HepG2 (cell line): Measurements from ENCODE around the gene USP12. TPM values are rescaled to one million over a fixed set of nuclear protein-coding genes. Genes with fewer than 3 reads are reported as not detected.

Source experiments
- ATAC-seq: fragments of 200-7000 bp; cut with Tn5 transposase; 3 replicates; pipeline ENCODE4 v1.9.1; 2020; ENCODE audit warnings: mild to moderate bottlenecking, moderate library complexity
- BruUV-seq: library from RNA; stranded (reverse); fragments of 400-500 nt; replicated peaks from 2 replicates; lab custom pipeline; 2021; lab: Mats Ljungman, UMichigan
- CTCF ChIA-PET: fragments of 300-600 bp; formaldehyde crosslinking; extraction: SDS; loops from one replicate; lab custom pipeline; 2021; ENCODE audit warnings: low total read pairs, inconsistent platforms, low intra/inter-chr PET ratio; lab: Yijun Ruan, JAX
- POLR2A ChIA-PET: fragments of 350-600 bp; sonication (Branson Sonifier 250); formaldehyde crosslinking; loops from one replicate; lab custom pipeline; 2020; ENCODE audit warnings: antibody characterized with exemption, inconsistent platforms; lab: Yijun Ruan, JAX
- DNase-seq: peaks from one replicate; pipeline ENCODE4 v3.0.0-alpha.2; 2015; ENCODE audit warnings: low spot score
- FAIRE-seq: peaks from 3 replicates; lab custom pipeline; 2011; peaks lifted over from hg19 to GRCh38; lab: Jason Lieb, UNC
- H2AFZ ChIP-seq: one replicate; pipeline ENCODE4 v1.6.1; 2011; ENCODE audit warnings: low read length, inconsistent platforms
- H3K27ac ChIP-seq: fragments of 300-600 bp; 3 replicates; pipeline ENCODE4 v1.8.0; 2011; ENCODE audit warnings: mixed run types, mild to moderate bottlenecking, mixed read lengths, low read length, inconsistent platforms; ENCODE audit not compliant: insufficient read depth; ENCODE audit errors: extremely low read length
- H3K27me3 ChIP-seq, 2 experiments: fragments of 200-600 bp in 1 of 2; 2 replicates in 1 of 2; 3 replicates in 1 of 2; pipeline versions ENCODE4 v1.6.0 to v1.8.0; 2011; ENCODE audit warnings: low read length in 2 of 2, mild to moderate bottlenecking in 2 of 2, moderate library complexity in 2 of 2, inconsistent platforms in 1 of 2; ENCODE audit not compliant: insufficient read depth in 2 of 2, control insufficient read depth in 1 of 2
- H3K36me3 ChIP-seq, 2 experiments: fragments of 200-600 bp in 1 of 2; replicated peaks in 1 of 2; 2 replicates in 1 of 2; 3 replicates in 1 of 2; pipeline versions ENCODE4 v1.5.1 to v1.8.0; 2011; ENCODE audit warnings: low read length in 2 of 2, inconsistent platforms in 1 of 2; ENCODE audit not compliant: insufficient read depth in 2 of 2, control insufficient read depth in 1 of 2
- H3K4me1 ChIP-seq: 2 replicates; pipeline ENCODE4 v1.5.1; 2012; ENCODE audit warnings: low read length, inconsistent platforms; ENCODE audit not compliant: insufficient read depth
- H3K4me2 ChIP-seq: 2 replicates; pipeline ENCODE4 v1.6.0; 2011; ENCODE audit warnings: low read depth, low read length, inconsistent platforms
- H3K4me3 ChIP-seq, 3 experiments: fragments of 200-600 bp in 1 of 3; sonication (generic), shearing (Covaris generic) in 1 of 3; replicated peaks in 1 of 3; 2 replicates each; pipeline ENCODE4 v1.5.1; 2011 to 2016; ENCODE audit warnings: low read length in 3 of 3, inconsistent platforms in 2 of 3, low read depth in 2 of 3, mild to moderate bottlenecking in 2 of 3, control low read depth in 1 of 3, mixed read lengths in 1 of 3; ENCODE audit not compliant: insufficient read depth in 1 of 3
- H3K79me2 ChIP-seq: one replicate; pipeline ENCODE4 v1.6.1; 2011; ENCODE audit warnings: low read length, inconsistent platforms; ENCODE audit not compliant: insufficient read depth
- H3K9ac ChIP-seq: 2 replicates; pipeline ENCODE4 v1.6.0; 2011; ENCODE audit warnings: mild to moderate bottlenecking, low read depth, low read length, inconsistent platforms; ENCODE audit not compliant: insufficient read depth
- H3K9me3 ChIP-seq: 2 replicates; pipeline ENCODE4 v1.5.1; 2012; ENCODE audit warnings: mild to moderate bottlenecking, low read length
- H4K20me1 ChIP-seq: 2 replicates; pipeline ENCODE4 v1.6.0; 2011; ENCODE audit warnings: inconsistent platforms, mild to moderate bottlenecking, low read length, moderate library complexity; ENCODE audit not compliant: insufficient read depth
- DMAP1 ChIP-seq: IDR thresholded peaks from 2 replicates; pipeline ENCODE4 v1.6.1; 2016
- SAFB2 ChIP-seq: sonication (generic); formaldehyde crosslinking; IDR thresholded peaks from 2 replicates; pipeline ENCODE4 v1.5.1; 2020; ENCODE audit warnings: missing genetic modification reagents, low read depth, mild to moderate bottlenecking, borderline replicate concordance
- SALL1 ChIP-seq: sonication (generic); formaldehyde crosslinking; IDR thresholded peaks from 2 replicates; pipeline ENCODE4 v1.8.0; 2022; ENCODE audit warnings: mild to moderate bottlenecking, missing genetic modification reagents
- U2AF1 ChIP-seq: fragments of 200-400 bp; formaldehyde crosslinking; optimal IDR thresholded peaks from 2 replicates; pipeline ENCODE3; 2017; ENCODE audit warnings: mild to moderate bottlenecking, low read depth, low read length
- ZNF124 ChIP-seq: sonication (generic); formaldehyde crosslinking; IDR thresholded peaks from 2 replicates; pipeline ENCODE4 v1.4.0; 2020; ENCODE audit warnings: missing genetic modification reagents
- ZNF773 ChIP-seq: sonication (generic); formaldehyde crosslinking; IDR thresholded peaks from 2 replicates; pipeline ENCODE4 v1.4.0; 2020; ENCODE audit warnings: missing genetic modification reagents, borderline replicate concordance
- ZNF891 ChIP-seq: sonication (generic); formaldehyde crosslinking; IDR thresholded peaks from 2 replicates; pipeline ENCODE4 v1.5.0; 2020; ENCODE audit warnings: mild to moderate bottlenecking, missing genetic modification reagents
- WGBS: methylation state at CpG from one replicate; pipeline ENCODE4 v1.1.6; 2017; ENCODE audit warnings: low lambda C conversion rate; 5-methylcytosine and 5-hydroxymethylcytosine counted together
- in situ Hi-C: cut with HindIII; loops from 2 replicates; pipeline ENCODE4 v1.10.0; 2017; ENCODE audit warnings: low pct_unique_long_range_greater_than_20kb; ENCODE audit not compliant: extremely low pct_ligation_motif_present
- intact Hi-C: fragments of 100-400 bp; cut with micrococcal nuclease; formaldehyde crosslinking; loops from one replicate; pipeline ENCODE4 v1.10.0; 2022; ENCODE audit not compliant: unreplicated experiment
- polyA plus RNA-seq, 8 experiments: library from polyadenylated mRNA; depleted of rRNA in 3 of 8; stranded (reverse) in 7 of 8; unstranded in 1 of 8; fragments of >200 nt; fragmentation: Illumina TruSeq in 4 of 8; extraction: Trizol in 4 of 8; gene quantifications; 2 replicates each; pipeline versions ENCODE4 v1.2.1 to v1.2.3, GENCODE V29; 2011 to 2016; ENCODE audit warnings: low read depth in 4 of 8, missing spikeins in 1 of 8, mixed read lengths in 1 of 8; ENCODE audit not compliant: insufficient read depth in 1 of 8
- total RNA-seq, 5 experiments: library from RNA; depleted of rRNA; stranded (reverse); fragments of >200 nt; fragmentation: Illumina TruSeq; extraction: Trizol; gene quantifications; 2 replicates each; pipeline ENCODE4 v1.2.3, GENCODE V29; 2016; ENCODE audit warnings: low read depth in 1 of 5
- TF ChIP-seq, protein P1 (sequence below): sonication (generic); formaldehyde crosslinking; IDR thresholded peaks from 2 replicates; pipeline ENCODE4 v1.4.0; 2020; ENCODE audit warnings: missing genetic modification reagents
- TF ChIP-seq, protein P2 (sequence below): IDR thresholded peaks from 2 replicates; pipeline ENCODE4 v1.6.1; 2016; ENCODE audit warnings: missing genetic modification reagents, missing compliant biosample characterization
- TF ChIP-seq, protein P3 (sequence below): sonication (generic); formaldehyde crosslinking; IDR thresholded peaks from 2 replicates; pipeline ENCODE4 v1.5.0; 2020; ENCODE audit warnings: missing genetic modification reagents

The USP12 gene
- total and polyA plus RNA-seq, 2 of the 13 experiments (the other 11 are each of a cell fraction or from before 2014, with no cell fraction given), result 9.8 to 19.5 TPM

DNA sequence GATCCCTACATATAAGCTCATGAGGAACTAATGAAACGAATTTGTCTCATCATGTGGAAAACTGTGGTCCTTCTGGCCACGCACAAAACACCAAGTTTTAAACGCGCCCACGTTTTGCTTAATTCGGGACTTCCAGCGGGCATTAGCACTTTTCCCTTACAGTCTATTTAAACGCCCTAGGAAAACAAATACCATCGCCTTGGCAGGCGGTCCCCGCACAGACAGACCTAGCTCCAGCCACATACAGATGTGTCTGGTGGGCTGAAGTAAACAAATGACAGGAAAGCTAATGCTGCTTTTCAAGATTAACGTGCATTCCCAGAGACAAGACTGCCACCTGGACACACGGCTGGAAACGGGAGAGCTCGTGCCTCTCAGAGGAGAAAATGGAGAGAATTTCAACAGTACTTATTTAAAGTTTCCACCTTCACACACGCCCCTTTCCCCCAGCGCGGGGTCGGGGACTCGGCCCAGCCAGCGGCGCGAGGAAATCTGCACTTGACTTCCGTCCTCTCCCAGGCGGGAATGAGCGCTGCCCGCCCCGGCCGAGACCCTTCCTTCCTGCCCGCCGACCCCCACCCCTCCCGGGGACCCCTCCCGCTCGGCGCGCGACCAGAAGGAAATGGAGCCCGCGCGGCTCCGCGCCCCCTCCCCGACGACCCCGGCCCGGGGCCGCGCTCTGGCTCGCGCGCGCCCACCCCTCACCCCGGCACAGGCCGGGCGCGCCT is 931 bp downstream of the USP12 start (continued):
- no peak for TF ChIP-seq U2AF1
- TF ChIP-seq, protein P1, sequence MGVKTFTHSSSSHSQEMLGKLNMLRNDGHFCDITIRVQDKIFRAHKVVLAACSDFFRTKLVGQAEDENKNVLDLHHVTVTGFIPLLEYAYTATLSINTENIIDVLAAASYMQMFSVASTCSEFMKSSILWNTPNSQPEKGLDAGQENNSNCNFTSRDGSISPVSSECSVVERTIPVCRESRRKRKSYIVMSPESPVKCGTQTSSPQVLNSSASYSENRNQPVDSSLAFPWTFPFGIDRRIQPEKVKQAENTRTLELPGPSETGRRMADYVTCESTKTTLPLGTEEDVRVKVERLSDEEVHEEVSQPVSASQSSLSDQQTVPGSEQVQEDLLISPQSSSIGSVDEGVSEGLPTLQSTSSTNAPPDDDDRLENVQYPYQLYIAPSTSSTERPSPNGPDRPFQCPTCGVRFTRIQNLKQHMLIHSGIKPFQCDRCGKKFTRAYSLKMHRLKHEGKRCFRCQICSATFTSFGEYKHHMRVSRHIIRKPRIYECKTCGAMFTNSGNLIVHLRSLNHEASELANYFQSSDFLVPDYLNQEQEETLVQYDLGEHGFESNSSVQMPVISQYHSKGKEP (CRISPR knock-in tag), result no peak
- TF ChIP-seq ZNF891 (CRISPR knock-in tag), result 0 out of 2 replicates have a peak, but pooled peaks have one; percentile 30
- TF ChIP-seq SALL1 (CRISPR knock-in tag), result peak; percentile 42; the same call in 1 of the 2 replicates
- peak; percentile 35; the same call in 1 of the 2 replicates for TF ChIP-seq DMAP1 (CRISPR knock-in tag)
- TF ChIP-seq, protein P2, sequence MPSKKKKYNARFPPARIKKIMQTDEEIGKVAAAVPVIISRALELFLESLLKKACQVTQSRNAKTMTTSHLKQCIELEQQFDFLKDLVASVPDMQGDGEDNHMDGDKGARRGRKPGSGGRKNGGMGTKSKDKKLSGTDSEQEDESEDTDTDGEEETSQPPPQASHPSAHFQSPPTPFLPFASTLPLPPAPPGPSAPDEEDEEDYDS (CRISPR knock-in tag), result peak; percentile 14; the same call in 1 of the 2 replicates

DNA sequence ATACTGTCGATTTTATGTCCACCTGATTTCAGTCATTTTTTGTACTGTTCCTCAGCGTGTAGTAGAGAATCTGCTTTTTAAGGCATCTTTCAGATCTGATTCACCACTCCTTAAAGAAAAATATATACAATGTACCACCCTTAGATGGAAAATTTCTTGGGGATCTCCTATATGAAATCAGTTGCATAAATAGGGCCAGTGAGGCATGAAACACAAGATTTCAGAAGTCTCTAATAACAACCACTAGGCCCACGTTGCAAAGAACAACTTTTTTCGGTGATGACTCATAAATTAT is 1.4 kb downstream of the USP12 start:
- intact Hi-C loops (loop anchor here (2.0 to 5.0 kb wide), 3 partner anchors 82 to 223 kb away; partner anchors contain the start of gene RPL21), in situ Hi-C loops (loop anchor here (10.0 kb wide), 1 partner anchor 175 kb away; no protein-coding TSS in a partner anchor)
- POLR2A ChIA-PET, result interaction anchor here (0.6 to 1.3 kb wide), 4 partner anchors 13 to 179 kb away, joined by 3 to 5 read pairs (median 4); no protein-coding TSS in a partner anchor
- no peaks in the 10 kb centered on the region for H3K36me3 ChIP-seq
- H3K27me3 ChIP-seq, result peaks cover 0 to 3% of the 10 kb centered on the region in 2 experiments; a peak in 1 of 5 replicates
- H3K27ac ChIP-seq, result peak overlapping the region; percentile 77
- H3K4me2 ChIP-seq, result peak overlapping the region; percentile 90
- no peak for FAIRE-seq
- peaks cover 5% of the 10 kb centered on the region for H4K20me1 ChIP-seq
- H3K79me2 ChIP-seq, result peaks cover 52% of the 10 kb centered on the region
- DNase-seq, result no peak
- CTCF ChIA-PET, result no interaction called here
- peaks cover 33% of the 10 kb centered on the region for H3K4me1 ChIP-seq
- H2AFZ ChIP-seq, result no peak overlapping the region
- peak overlapping the region; percentile 82 to 87 (median 83) for H3K4me3 ChIP-seq
- H3K9me3 ChIP-seq, result no peaks in the 10 kb centered on the region
- BruUV-seq, result TSS peak; percentile 67
- no peak for ATAC-seq
- TF ChIP-seq, protein P3, sequence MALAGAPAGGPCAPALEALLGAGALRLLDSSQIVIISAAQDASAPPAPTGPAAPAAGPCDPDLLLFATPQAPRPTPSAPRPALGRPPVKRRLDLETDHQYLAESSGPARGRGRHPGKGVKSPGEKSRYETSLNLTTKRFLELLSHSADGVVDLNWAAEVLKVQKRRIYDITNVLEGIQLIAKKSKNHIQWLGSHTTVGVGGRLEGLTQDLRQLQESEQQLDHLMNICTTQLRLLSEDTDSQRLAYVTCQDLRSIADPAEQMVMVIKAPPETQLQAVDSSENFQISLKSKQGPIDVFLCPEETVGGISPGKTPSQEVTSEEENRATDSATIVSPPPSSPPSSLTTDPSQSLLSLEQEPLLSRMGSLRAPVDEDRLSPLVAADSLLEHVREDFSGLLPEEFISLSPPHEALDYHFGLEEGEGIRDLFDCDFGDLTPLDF (CRISPR knock-in tag), result no peak
- TF ChIP-seq SAFB2 (CRISPR knock-in tag), result no peak
- no peak for TF ChIP-seq ZNF773 (CRISPR knock-in tag)
- 0 out of 2 replicates have a peak, but pooled peaks have one; percentile 4 for TF ChIP-seq ZNF124 (CRISPR knock-in tag)
- 14% methylated on average over 4 of the region's 4 CpGs for WGBS
- peak overlapping the region; percentile 81 for H3K9ac ChIP-seq
